A549 (cell line): ENCODE measurements around the gene AADAC. TPM values are rescaled to one million over a fixed set of nuclear protein-coding genes. Genes with fewer than 3 reads are reported as not detected.

Experiments used
- ATAC-seq, 2 experiments: fragments of 200-7000 bp in 1 of 2; fragments of >200 bp in 1 of 2; cut with Nextera tagmentation in 1 of 2; cut with Tn5 transposase in 1 of 2; 3 replicates each; pipeline versions ENCODE4 v1.8.0 to v1.9.1; 2018 to 2020; ENCODE audit warnings: mild to moderate bottlenecking in 1 of 2, moderate library complexity in 1 of 2
- CTCF ChIA-PET: fragments of 300-600 bp; sonication (Branson Sonifier 250); formaldehyde crosslinking; extraction: SDS; loops from one replicate; lab custom pipeline; 2021; ENCODE audit warnings: antibody characterized with exemption, inconsistent platforms; lab: Yijun Ruan, JAX
- POLR2A ChIA-PET: fragments of 350-600 bp; formaldehyde crosslinking; extraction: SDS; loops from one replicate; lab custom pipeline; 2021; ENCODE audit warnings: antibody characterized with exemption, inconsistent platforms; lab: Yijun Ruan, JAX
- DNase-seq, 2 experiments: peaks; one replicate each; pipeline versions ENCODE4 v3.0.0 to v3.0.0-alpha.2; 2011 to 2016; ENCODE audit warnings: low read depth in 1 of 2, low spot score in 1 of 2
- FAIRE-seq: peaks from 2 replicates; lab custom pipeline; 2011; peaks lifted over from hg19 to GRCh38; lab: Jason Lieb, UNC
- H3K27ac ChIP-seq, 2 experiments: fragments of >200 bp; sonication (Bioruptor Twin); formaldehyde crosslinking; 3 replicates each; pipeline ENCODE4 v1.5.1; 2016 to 2017
- H3K4me1 ChIP-seq: fragments of >200 bp; sonication (Bioruptor Twin); formaldehyde crosslinking; 3 replicates; pipeline ENCODE4 v1.6.1; 2016
- H3K4me2 ChIP-seq: fragments of >200 bp; sonication (Bioruptor Twin); formaldehyde crosslinking; 3 replicates; pipeline ENCODE4 v1.6.1; 2016
- H3K4me3 ChIP-seq: fragments of >200 bp; sonication (Bioruptor Twin); formaldehyde crosslinking; 3 replicates; pipeline ENCODE4 v1.5.1; 2016
- H3K9me3 ChIP-seq: fragments of >200 bp; sonication (Bioruptor Twin); formaldehyde crosslinking; 3 replicates; pipeline ENCODE4 v1.6.1; 2016
- BCL3 ChIP-seq: fragments of >200 bp; sonication (Bioruptor Twin); formaldehyde crosslinking; IDR thresholded peaks from 3 replicates; pipeline ENCODE4 v1.6.1; 2016
- CBX2 ChIP-seq: fragments of 200-600 bp; sonication (generic); IDR thresholded peaks from 2 replicates; pipeline ENCODE4 v1.6.1; 2016; ENCODE audit warnings: low read depth, mild to moderate bottlenecking, borderline replicate concordance
- CBX8 ChIP-seq: fragments of 200-600 bp; sonication (generic); IDR thresholded peaks from 2 replicates; pipeline ENCODE4 v1.6.1; 2016
- E2F6 ChIP-seq: IDR thresholded peaks from 2 replicates; pipeline ENCODE4 v1.6.1; 2012; ENCODE audit warnings: low read depth, borderline replicate concordance
- EHF ChIP-seq: fragments of 250-450 bp; sonication (Bioruptor Pico); IDR thresholded peaks from 2 replicates; pipeline ENCODE4 v1.5.0; 2020; ENCODE audit warnings: mild to moderate bottlenecking
- FOXS1 ChIP-seq: fragments of 250-450 bp; sonication (Bioruptor Pico); IDR thresholded peaks from 2 replicates; pipeline ENCODE4 v1.5.0; 2020; ENCODE audit warnings: mild to moderate bottlenecking, moderate library complexity
- HEYL ChIP-seq: fragments of 250-450 bp; sonication (Bioruptor Pico); IDR thresholded peaks from 2 replicates; pipeline ENCODE4 v1.8.0; 2021; ENCODE audit warnings: mild to moderate bottlenecking, moderate library complexity
- HMGXB4 ChIP-seq: fragments of 250-450 bp; sonication (Bioruptor Pico); IDR thresholded peaks from 2 replicates; pipeline ENCODE4 v1.5.0; 2021; ENCODE audit warnings: mild to moderate bottlenecking, moderate library complexity, borderline replicate concordance
- HOXB5 ChIP-seq: fragments of 250-450 bp; sonication (Bioruptor Pico); IDR thresholded peaks from 2 replicates; pipeline ENCODE4 v1.5.0; 2020; ENCODE audit warnings: mild to moderate bottlenecking, moderate library complexity
- JUNB ChIP-seq: fragments of >200 bp; sonication (Bioruptor Twin); formaldehyde crosslinking; IDR thresholded peaks from 2 replicates; pipeline ENCODE4 v1.6.1; 2016
- KDM1A ChIP-seq: fragments of 200-600 bp; sonication (generic); IDR thresholded peaks from 2 replicates; pipeline ENCODE4 v1.6.1; 2016; ENCODE audit warnings: low read depth, mild to moderate bottlenecking
- KDM5A ChIP-seq: fragments of 200-600 bp; sonication (generic); IDR thresholded peaks from 2 replicates; pipeline ENCODE4 v1.6.1; 2016; ENCODE audit warnings: antibody characterized with exemption, mild to moderate bottlenecking
- MAFK ChIP-seq: fragments of 450-650 bp; IDR thresholded peaks from 2 replicates; pipeline ENCODE4 v1.6.1; 2014; ENCODE audit not compliant: partially characterized antibody
- MAZ ChIP-seq: fragments of 150-350 bp; IDR thresholded peaks from 2 replicates; pipeline ENCODE4 v1.6.1; 2014; ENCODE audit warnings: antibody characterized with exemption, low read depth, low read length, borderline replicate concordance
- MYC ChIP-seq: IDR thresholded peaks from 2 replicates; pipeline ENCODE4 v1.6.1; 2012; ENCODE audit warnings: mild to moderate bottlenecking, inconsistent platforms, low read length, improper control_type of control experiment, borderline replicate concordance
- NR3C1 ChIP-seq: fragments of >200 bp; sonication (Bioruptor Twin); formaldehyde crosslinking; IDR thresholded peaks from 3 replicates; pipeline ENCODE4 v1.6.1; 2017
- POLR2AphosphoS2 ChIP-seq: conservative IDR thresholded peaks from 2 replicates; pipeline ENCODE4 v1.6.1; 2012; ENCODE audit warnings: low read length, improper control_type of control experiment, inconsistent platforms
- RAD21 ChIP-seq, 2 experiments: fragments of >200 bp in 1 of 2; sonication (Bioruptor Twin) in 1 of 2; formaldehyde crosslinking in 1 of 2; IDR thresholded peaks in 1 of 2; conservative IDR thresholded peaks in 1 of 2; 2 replicates in 1 of 2; 3 replicates in 1 of 2; pipeline ENCODE4 v1.6.1; 2012 to 2018; ENCODE audit warnings: inconsistent platforms in 1 of 2
- RCOR1 ChIP-seq: fragments of 150-350 bp; IDR thresholded peaks from 2 replicates; pipeline ENCODE4 v1.6.1; 2014; ENCODE audit warnings: antibody characterized with exemption, low read length, low read depth
- RNF2 ChIP-seq: fragments of 200-600 bp; sonication (generic); IDR thresholded peaks from 2 replicates; pipeline ENCODE4 v1.6.1; 2016; ENCODE audit warnings: low read depth, mild to moderate bottlenecking, antibody characterized with exemption, moderate library complexity, borderline replicate concordance
- SMC3 ChIP-seq: fragments of >200 bp; sonication (Bioruptor Twin); formaldehyde crosslinking; IDR thresholded peaks from 3 replicates; pipeline ENCODE4 v1.6.1; 2018; ENCODE audit warnings: inconsistent platforms
- TFCP2L1 ChIP-seq: fragments of 250-450 bp; sonication (Bioruptor Pico); IDR thresholded peaks from 2 replicates; pipeline ENCODE4 v1.5.0; 2021; ENCODE audit warnings: mild to moderate bottlenecking
- ZC3H11A ChIP-seq: fragments of 450-650 bp; IDR thresholded peaks from 2 replicates; pipeline ENCODE4 v1.6.1; 2014; ENCODE audit warnings: antibody characterized with exemption, mild to moderate bottlenecking
- ZFP36 ChIP-seq: fragments of 450-650 bp; IDR thresholded peaks from 2 replicates; pipeline ENCODE4 v1.6.1; 2014; ENCODE audit warnings: borderline replicate concordance; ENCODE audit not compliant: partially characterized antibody
- WGBS: methylation state at CpG from one replicate; pipeline ENCODE4 v1.1.6; 2017; ENCODE audit errors: missing lambda C conversion rate; 5-methylcytosine and 5-hydroxymethylcytosine counted together
- polyA plus RNA-seq, 4 experiments: library from polyadenylated mRNA; depleted of rRNA in 3 of 4; stranded (reverse); fragments of >200 nt; fragmentation: RNase III in 1 of 4; extraction: RNeasy Plus Mini Kit Qiagen cat#74134 plus additional on column Dnase treatment in 1 of 4; gene quantifications; 2 replicates in 3 of 4; 3 replicates in 1 of 4; pipeline ENCODE4 v1.2.3, GENCODE V29; 2011 to 2017
- TF ChIP-seq, protein P1 (sequence below): fragments of 150-350 bp; IDR thresholded peaks from 2 replicates; pipeline ENCODE4 v1.6.1; 2014; ENCODE audit warnings: low read depth, mild to moderate bottlenecking, low read length

AADAC gene
- polyA plus RNA-seq, 2 of the 4 experiments (the other 2 are of a cell fraction), result 15.3 to 45.0 TPM

DNA sequence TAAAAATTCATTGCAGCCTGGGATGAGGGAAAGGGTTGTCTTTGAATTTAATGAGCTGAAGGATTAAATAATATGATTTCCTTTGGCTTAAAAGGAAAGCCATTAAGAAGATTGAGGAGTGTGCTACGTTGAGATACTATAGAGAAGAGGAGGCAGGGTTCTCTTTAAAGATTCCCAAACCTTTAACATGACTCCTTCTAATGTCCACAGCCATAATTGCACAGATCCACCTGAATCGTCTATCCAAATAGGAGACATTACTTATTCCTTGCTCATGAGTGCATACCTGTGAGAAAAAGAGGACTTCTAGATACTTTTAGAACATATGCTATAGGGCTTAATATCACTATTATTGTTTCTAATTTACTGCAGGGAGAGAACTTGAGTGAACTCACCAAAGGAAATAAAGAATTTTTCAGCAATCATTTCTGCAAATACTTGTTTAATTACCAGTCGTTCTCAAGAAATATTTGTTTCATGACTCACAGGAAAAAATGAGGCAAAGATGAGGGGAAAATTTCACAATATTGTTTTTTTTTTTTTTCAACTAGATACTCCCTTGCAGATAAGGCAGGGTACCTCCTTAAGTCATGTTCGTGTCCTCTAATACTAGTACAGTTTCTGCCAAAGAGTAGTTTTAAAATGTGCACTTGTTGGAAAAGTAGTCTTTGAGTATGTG lies 50.6 kb downstream of the AADAC start (continued):
- TF ChIP-seq MYC, result no peak
- no peak for TF ChIP-seq SMC3
- TF ChIP-seq, all 56 proteins: peak for 6

DNA sequence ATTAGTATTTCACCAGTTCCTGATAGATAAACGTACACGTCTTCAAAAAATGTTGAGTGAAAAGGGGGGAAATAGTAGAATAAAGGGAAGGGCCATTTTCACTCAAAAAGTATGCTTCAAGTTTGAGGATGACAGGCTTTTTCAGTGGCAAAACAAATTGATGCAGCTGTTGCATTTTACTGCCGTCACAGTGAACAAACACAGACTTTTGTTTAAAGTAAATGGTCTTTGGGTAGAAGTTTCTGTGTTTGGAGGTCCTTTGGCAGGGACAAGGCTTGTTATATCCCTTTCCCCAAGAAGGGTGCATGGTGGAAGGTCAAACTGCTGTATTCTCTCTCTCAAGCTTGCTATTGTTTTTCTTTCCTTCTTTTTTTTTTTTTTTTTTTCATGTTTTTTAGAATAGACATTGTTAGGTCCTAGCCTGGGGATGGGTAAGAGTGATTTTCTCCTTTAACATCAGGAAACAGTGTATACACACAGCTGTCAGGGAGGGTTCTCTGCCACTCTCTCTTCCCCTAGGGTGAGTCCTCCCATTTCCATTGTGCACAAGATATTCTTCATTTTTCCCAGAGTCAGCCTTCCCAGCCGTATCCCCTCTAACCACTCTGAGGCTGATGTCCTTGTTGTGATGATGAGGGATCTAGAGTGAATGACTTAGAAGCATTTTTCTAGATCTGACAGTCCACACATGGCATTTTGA lies 52.9 kb downstream of the AADAC start:
- DNase-seq, result no peak
- TF ChIP-seq ZFP36 (no peak), HEYL (CRISPR knock-in tag) (no peak), CBX8 (no peak), KDM5A (no peak), RNF2 (no peak), KDM1A (no peak), MAFK (no peak), JUNB (no peak), E2F6 (no peak), HMGXB4 (CRISPR knock-in tag) (no peak)
- TF ChIP-seq, all 56 proteins: peak for 0
- peaks cover 33% of the 10 kb centered on the region for H3K4me1 ChIP-seq
- FAIRE-seq (no peak), ATAC-seq (no peak; a peak in 2 of 6 replicates)
- ChIA-PET CTCF (no interaction called here), POLR2A (interaction anchor here (0.6 kb wide), 1 partner anchor 211 kb away, joined by 4 read pairs; no protein-coding TSS in a partner anchor)
- no peak overlapping the region for H3K4me2 ChIP-seq
- peak overlapping the region in 1 of 2 experiments; percentile 39; a peak in 2 of 6 replicates for H3K27ac ChIP-seq
- no peak overlapping the region for H3K4me3 ChIP-seq
- WGBS, result 76% methylated on average over 4 of the region's 4 CpGs
- H3K9me3 ChIP-seq, result no peaks in the 10 kb centered on the region

- TF ChIP-seq NR3C1 (no peak), FOXS1 (CRISPR knock-in tag) (no peak), MAZ (no peak), KDM5A (no peak), RAD21 (conservative IDR thresholded peaks at IDR 0.05 in 1 of 2, IDR thresholded peaks at IDR 0.05 in 1 of 2) (no peak), POLR2AphosphoS2 (no peak), ZC3H11A (no peak), EHF (CRISPR knock-in tag) (no peak), CBX2 (no peak), RCOR1 (no peak), HOXB5 (CRISPR knock-in tag) (no peak), BCL3 (no peak), JUNB (no peak), TFCP2L1 (no peak)
- TF ChIP-seq, protein P1, sequence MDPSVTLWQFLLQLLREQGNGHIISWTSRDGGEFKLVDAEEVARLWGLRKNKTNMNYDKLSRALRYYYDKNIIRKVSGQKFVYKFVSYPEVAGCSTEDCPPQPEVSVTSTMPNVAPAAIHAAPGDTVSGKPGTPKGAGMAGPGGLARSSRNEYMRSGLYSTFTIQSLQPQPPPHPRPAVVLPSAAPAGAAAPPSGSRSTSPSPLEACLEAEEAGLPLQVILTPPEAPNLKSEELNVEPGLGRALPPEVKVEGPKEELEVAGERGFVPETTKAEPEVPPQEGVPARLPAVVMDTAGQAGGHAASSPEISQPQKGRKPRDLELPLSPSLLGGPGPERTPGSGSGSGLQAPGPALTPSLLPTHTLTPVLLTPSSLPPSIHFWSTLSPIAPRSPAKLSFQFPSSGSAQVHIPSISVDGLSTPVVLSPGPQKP, result no peak
Measured at GRCh38 chr3:151867666-151868065, 53.8 kb downstream of the AADAC start.

More at GRCh38 chr3:151867666-151868065, 53.8 kb downstream of the AADAC start:
- no peak overlapping the region for H3K4me3 ChIP-seq
- no peak overlapping the region for H3K27ac ChIP-seq
- WGBS, result 71% methylated on average over 1 of the region's 1 CpG
- H3K4me2 ChIP-seq, result no peak overlapping the region
- DNase-seq, result no peak
- no peaks in the 10 kb centered on the region for H3K9me3 ChIP-seq
- ATAC-seq, result no peak
- ChIA-PET POLR2A (no interaction called here), CTCF (no interaction called here)
- peaks cover 33% of the 10 kb centered on the region for H3K4me1 ChIP-seq
- FAIRE-seq, result peak; percentile 73
